Measurements from ENCODE around the gene NR2E3.

Gene NR2E3

GRCh38 chr15:71810256-71811035, at the start of gene NR2E3:
NR2E3 (plus strand) TSS chr15:71810554; CDS start chr15:71810744, 190 bp downstream.
- POLR2A ChIA-PET (ENCODE audit: low non-redundant PET), result no interaction called here
- no peak for DNase-seq (ENCODE audit: low spot score)
- CTCF ChIA-PET, result no interaction called here
- no peak within 1 kb of the TSS for H3K27ac ChIP-seq
- no peak for TF ChIP-seq CTCF (conservative IDR thresholded peaks at IDR 0.05; ENCODE audit: low read depth)

GRCh38 chr15:71760852-71761251, 49.5 kb upstream of the NR2E3 start:
- ChIA-PET POLR2A (ENCODE audit: low non-redundant PET) (no interaction called here), CTCF (interaction anchor here (0.7 to 1.5 kb wide), 4 partner anchors 8 to 20 kb away, joined by 3 to 10 read pairs (median 4); no protein-coding TSS in a partner anchor)
- DNase-seq (ENCODE audit: low spot score), result no peak
- no peak for TF ChIP-seq CTCF (conservative IDR thresholded peaks at IDR 0.05; ENCODE audit: low read depth)
- H3K27ac ChIP-seq, result no peak overlapping the region

GRCh38 chr15:71761649-71762048, 48.7 kb upstream of the NR2E3 start:
- POLR2A ChIA-PET (ENCODE audit: low non-redundant PET), result no interaction called here
- peak overlapping the region; percentile 52; the same call in 1 of the 2 replicates for H3K27ac ChIP-seq
- CTCF ChIA-PET, result interaction anchor here (0.7 to 1.5 kb wide), 5 partner anchors 8 to 19 kb away, joined by 3 to 10 read pairs (median 4); no protein-coding TSS in a partner anchor
- no peak for TF ChIP-seq CTCF (conservative IDR thresholded peaks at IDR 0.05; ENCODE audit: low read depth)
- DNase-seq (ENCODE audit: low spot score), result peak; percentile 77

GRCh38 chr15:71768184-71768583, 42.2 kb upstream of the NR2E3 start:
- H3K27ac ChIP-seq, result no peak overlapping the region
- ChIA-PET CTCF (no interaction called here), POLR2A (ENCODE audit: low non-redundant PET) (no interaction called here)
- no peak for DNase-seq (ENCODE audit: low spot score)
- TF ChIP-seq CTCF (conservative IDR thresholded peaks at IDR 0.05; ENCODE audit: low read depth), result no peak

GRCh38 chr15:71773206-71773859, 37.0 kb upstream of the NR2E3 start:
- DNase-seq (ENCODE audit: low spot score), result no peak
- ChIA-PET CTCF (no interaction called here), POLR2A (ENCODE audit: low non-redundant PET) (no interaction called here)
- no peak for TF ChIP-seq CTCF (conservative IDR thresholded peaks at IDR 0.05; ENCODE audit: low read depth)
- H3K27ac ChIP-seq, result no peak overlapping the region

GRCh38 chr15:71775856-71776255, 34.5 kb upstream of the NR2E3 start:
- ChIA-PET CTCF (interaction anchor here (0.5 kb wide), 1 partner anchor 14 kb away, joined by 3 read pairs; no protein-coding TSS in a partner anchor), POLR2A (ENCODE audit: low non-redundant PET) (no interaction called here)
- DNase-seq (ENCODE audit: low spot score), result no peak
- no peak overlapping the region for H3K27ac ChIP-seq
- no peak for TF ChIP-seq CTCF (conservative IDR thresholded peaks at IDR 0.05; ENCODE audit: low read depth)
